KG1 (cell line): ENCODE measurements around the gene ZNF575.

Experiments used
- DNase-seq: peaks from one replicate; lab custom pipeline; 2025; lab: John Stamatoyannopoulos, UW

ZNF575 gene

GRCh38 chr19:43574424-43575155, 41.6 kb downstream of the ZNF575 start:
- DNase-seq: no peak

- peak; percentile 96 for DNase-seq
Observed at GRCh38 chr19:43575156-43575950, 42.4 kb downstream of the ZNF575 start, which contains the start of the genes PINLYP and XRCC1. Gene PINLYP (plus strand): TSS chr19:43575801. CDS start chr19:43577192, 1,391 bp downstream. Gene XRCC1 (minus strand): TSS chr19:43575527. CDS start chr19:43575458, 69 bp downstream.

GRCh38 chr19:43575955-43576878, 43.2 kb downstream of the ZNF575 start:
- DNase-seq: no peak

GRCh38 chr19:43578787-43579186, 45.8 kb downstream of the ZNF575 start:
- no peak for DNase-seq

- no peak for DNase-seq
Observed at GRCh38 chr19:43581467-43581866, 48.5 kb downstream of the ZNF575 start.

GRCh38 chr19:43582495-43582894, 49.5 kb downstream of the ZNF575 start:
- no peak for DNase-seq

- no peak for DNase-seq
Observed at GRCh38 chr19:43584484-43584883, 51.5 kb downstream of the ZNF575 start.
